Fibroblast of gingiva (primary cell): ENCODE measurements around the gene HDGFL3.
"Not testable (repeated sequence)": the region's sequence is repeated elsewhere in the genome, so short reads cannot be mapped to it uniquely, and the experiment has no call there.

Experiments used
- DNase-seq: peaks from one replicate; pipeline ENCODE4 v3.0.0-alpha.2; 2011; ENCODE audit warnings: low read depth

Gene HDGFL3

GRCh38 chr15:83099290-83099689 is 108.3 kb downstream of the HDGFL3 start:
- no peak for DNase-seq

GRCh38 chr15:83098079-83098478 is 109.5 kb downstream of the HDGFL3 start:
- no peak for DNase-seq

- no peak for DNase-seq
These were observed 113.0 kb downstream of the HDGFL3 start for GRCh38 chr15:83094583-83094982.

- DNase-seq: no peak
These were observed 115.2 kb downstream of the HDGFL3 start for GRCh38 chr15:83092309-83092976.

GRCh38 chr15:83091965-83092308 is 115.7 kb downstream of the HDGFL3 start:
- DNase-seq: not testable (repeated sequence)

GRCh38 chr15:83090465-83090864 is 117.2 kb downstream of the HDGFL3 start:
- no peak for DNase-seq

- no peak for DNase-seq
These were observed 118.7 kb downstream of the HDGFL3 start for GRCh38 chr15:83088876-83089275.

- no peak for DNase-seq
These were observed 120.0 kb downstream of the HDGFL3 start for GRCh38 chr15:83087576-83087975.

GRCh38 chr15:83085864-83086552 is 121.6 kb downstream of the HDGFL3 start:
- DNase-seq: not testable (repeated sequence)

- DNase-seq: not testable (repeated sequence)
These were observed 122.2 kb downstream of the HDGFL3 start for GRCh38 chr15:83085461-83085860.

GRCh38 chr15:83082730-83083386 is 124.8 kb downstream of the HDGFL3 start:
- DNase-seq: no peak

- no peak for DNase-seq
These were observed 126.2 kb downstream of the HDGFL3 start for GRCh38 chr15:83081256-83082014.

- DNase-seq: no peak
These were observed 128.9 kb downstream of the HDGFL3 start for GRCh38 chr15:83078712-83079111.
